H9 (cell line): ENCODE measurements around the gene MCHR2. TPM values are rescaled to one million over a fixed set of nuclear protein-coding genes. Genes with fewer than 3 reads are reported as not detected.

Source experiments
- DNase-seq: peaks from one replicate; pipeline ENCODE4 v3.0.0-alpha.2; 2017
- H2AFZ ChIP-seq: one replicate; pipeline ENCODE4 v1.6.1; 2013; ENCODE audit warnings: mild to moderate bottlenecking, low read length, control low read depth, moderate library complexity
- H2AK5ac ChIP-seq: 2 replicates; pipeline ENCODE4 v1.6.1; 2013; ENCODE audit warnings: low read length, control low read depth, mixed read lengths; ENCODE audit not compliant: insufficient read length
- H2BK120ac ChIP-seq: one replicate; pipeline ENCODE4 v1.6.1; 2013; ENCODE audit warnings: low read depth, mild to moderate bottlenecking, low read length, control low read depth, inconsistent platforms; ENCODE audit not compliant: poor library complexity, severe bottlenecking
- H2BK12ac ChIP-seq: 2 replicates; pipeline ENCODE4 v1.6.1; 2013; ENCODE audit warnings: low read length, control low read depth, mixed read lengths, low read depth; ENCODE audit not compliant: insufficient read length
- H2BK15ac ChIP-seq: 2 replicates; pipeline ENCODE4 v1.6.1; 2013; ENCODE audit warnings: low read depth, low read length, control low read depth
- H2BK20ac ChIP-seq: one replicate; pipeline ENCODE4 v1.6.1; 2013; ENCODE audit warnings: low read depth, mild to moderate bottlenecking, low read length, control low read depth, inconsistent platforms; ENCODE audit not compliant: poor library complexity, severe bottlenecking
- H2BK5ac ChIP-seq: 2 replicates; pipeline ENCODE4 v1.6.1; 2013; ENCODE audit warnings: low read length, control low read depth, mixed read lengths; ENCODE audit not compliant: insufficient read length
- H3K14ac ChIP-seq: 2 replicates; pipeline ENCODE4 v1.6.1; 2013; ENCODE audit warnings: low read length, control low read depth; ENCODE audit not compliant: insufficient read depth
- H3K18ac ChIP-seq: 2 replicates; pipeline ENCODE4 v1.6.1; 2013; ENCODE audit warnings: low read depth, mild to moderate bottlenecking, mixed read lengths, low read length, control low read depth; ENCODE audit not compliant: insufficient read length
- H3K23ac ChIP-seq: 2 replicates; pipeline ENCODE4 v1.6.1; 2013; ENCODE audit warnings: low read length, control low read depth, mixed read lengths, low read depth; ENCODE audit not compliant: insufficient read length
- H3K23me2 ChIP-seq: 2 replicates; pipeline ENCODE4 v1.6.1; 2013; ENCODE audit warnings: low read depth, mild to moderate bottlenecking, mixed read lengths, low read length, control low read depth; ENCODE audit not compliant: insufficient read length, poor library complexity, severe bottlenecking
- H3K27ac ChIP-seq: 2 replicates; pipeline ENCODE4 v1.5.1; 2013; ENCODE audit warnings: low read length, control low read depth, mixed read lengths, low read depth; ENCODE audit not compliant: insufficient read length
- H3K27me3 ChIP-seq: 2 replicates; pipeline ENCODE4 v1.6.1; 2013; ENCODE audit warnings: low read length, control low read depth, inconsistent platforms; ENCODE audit not compliant: insufficient read depth
- H3K4ac ChIP-seq: 2 replicates; pipeline ENCODE4 v1.6.1; 2013; ENCODE audit warnings: low read depth, mild to moderate bottlenecking, control low read depth, inconsistent platforms, low read length, moderate library complexity
- H3K4me1 ChIP-seq: 2 replicates; pipeline ENCODE4 v1.6.1; 2013; ENCODE audit warnings: low read length, control low read depth, inconsistent platforms; ENCODE audit not compliant: insufficient read depth
- H3K4me2 ChIP-seq: 2 replicates; pipeline ENCODE4 v1.6.1; 2013; ENCODE audit warnings: low read length, control low read depth, mixed read lengths; ENCODE audit not compliant: insufficient read length, insufficient read depth
- H3K56ac ChIP-seq: 2 replicates; pipeline ENCODE4 v1.6.1; 2013; ENCODE audit warnings: low read depth, mild to moderate bottlenecking, mixed read lengths, low read length, control low read depth; ENCODE audit not compliant: insufficient read length
- H3K79me1 ChIP-seq: 2 replicates; pipeline ENCODE4 v1.6.1; 2013; ENCODE audit warnings: low read depth, mild to moderate bottlenecking, moderate library complexity, low read length, control low read depth, inconsistent platforms; ENCODE audit not compliant: insufficient read depth, poor library complexity, severe bottlenecking
- H3K79me2 ChIP-seq: 2 replicates; pipeline ENCODE4 v1.6.1; 2013; ENCODE audit warnings: low read length, control low read depth, inconsistent platforms; ENCODE audit not compliant: insufficient read depth
- H3K9ac ChIP-seq: 2 replicates; pipeline ENCODE4 v1.6.1; 2013; ENCODE audit warnings: low read length, control low read depth, mixed read lengths; ENCODE audit not compliant: insufficient read length; ENCODE audit errors: extremely low read depth
- H3K9me3 ChIP-seq: one replicate; pipeline ENCODE4 v1.6.1; 2013; ENCODE audit warnings: low read depth, low read length, inconsistent platforms; ENCODE audit not compliant: control insufficient read depth
- H3T11ph ChIP-seq: one replicate; pipeline ENCODE4 v1.6.1; 2013; ENCODE audit warnings: mild to moderate bottlenecking, low read length, control low read depth, inconsistent platforms
- H4K20me1 ChIP-seq: one replicate; pipeline ENCODE4 v1.6.1; 2013; ENCODE audit not compliant: control insufficient read depth, insufficient read length, insufficient read depth
- H4K5ac ChIP-seq: 2 replicates; pipeline ENCODE4 v1.6.1; 2013; ENCODE audit warnings: low read depth, mild to moderate bottlenecking, mixed read lengths, low read length, control low read depth; ENCODE audit not compliant: insufficient read length
- H4K8ac ChIP-seq: replicated peaks from 2 replicates; pipeline ENCODE4 v1.6.1; 2013; ENCODE audit warnings: low read length, control low read depth, mixed read lengths, low read depth; ENCODE audit not compliant: insufficient read length
- H4K91ac ChIP-seq: 2 replicates; pipeline ENCODE4 v1.6.1; 2013; ENCODE audit warnings: low read depth, mild to moderate bottlenecking, moderate library complexity, mixed read lengths, low read length, control low read depth; ENCODE audit not compliant: insufficient read length
- H3K27ac Mint-ChIP-seq, 3 experiments: 2 replicates in 2 of 3; 3 replicates in 1 of 3; pipeline ENCODE4 v1.8.0; 2020 to 2021; ENCODE audit warnings: mixed read lengths in 3 of 3, mild to moderate bottlenecking in 1 of 3, moderate library complexity in 1 of 3
- H3K27me3 Mint-ChIP-seq: 2 replicates; pipeline ENCODE4 v1.8.0; 2021; ENCODE audit warnings: low read depth, mild to moderate bottlenecking, moderate library complexity, mixed read lengths
- H3K36me3 Mint-ChIP-seq, 3 experiments: 2 replicates in 2 of 3; 3 replicates in 1 of 3; pipeline ENCODE4 v1.8.0; 2020 to 2021; ENCODE audit warnings: low read depth in 3 of 3, mixed read lengths in 3 of 3; ENCODE audit not compliant: insufficient read depth in 1 of 3
- H3K4me1 Mint-ChIP-seq, 2 experiments: 2 replicates each; pipeline ENCODE4 v1.8.0; 2020; ENCODE audit warnings: mixed read lengths in 2 of 2
- H3K4me3 Mint-ChIP-seq, 2 experiments: 2 replicates in 1 of 2; 3 replicates in 1 of 2; pipeline ENCODE4 v1.8.0; 2020 to 2021; ENCODE audit warnings: mild to moderate bottlenecking in 2 of 2, mixed read lengths in 2 of 2, moderate library complexity in 1 of 2
- H3K9me3 Mint-ChIP-seq, 2 experiments: 2 replicates in 1 of 2; 3 replicates in 1 of 2; pipeline ENCODE4 v1.8.0; 2020; ENCODE audit warnings: mild to moderate bottlenecking in 2 of 2, mixed read lengths in 2 of 2, moderate library complexity in 1 of 2
- WGBS: extraction: QIAGEN DNeasy Blood & Tissue Kit; methylation state at CpG from one replicate; pipeline ENCODE4 v1.1.7; 2013; ENCODE audit warnings: missing lambda C conversion rate, low lambda C conversion rate, mixed read lengths; ENCODE audit not compliant: insufficient read length; ENCODE audit errors: extremely low coverage; 5-methylcytosine and 5-hydroxymethylcytosine counted together
- total RNA-seq: library from RNA; stranded (reverse); gene quantifications from 2 replicates; pipeline ENCODE4 v1.2.1, GENCODE V29; 2021
- TF ChIP-seq, protein P1 (sequence below): fragments of 200-600 bp; sonication (generic); conservative IDR thresholded peaks from 3 replicates; pipeline ENCODE4 v1.8.0; 2021; ENCODE audit warnings: antibody characterized with exemption, mild to moderate bottlenecking

Gene MCHR2
- total RNA-seq, 1 experiment from 2014 or later = not detected

DNA sequence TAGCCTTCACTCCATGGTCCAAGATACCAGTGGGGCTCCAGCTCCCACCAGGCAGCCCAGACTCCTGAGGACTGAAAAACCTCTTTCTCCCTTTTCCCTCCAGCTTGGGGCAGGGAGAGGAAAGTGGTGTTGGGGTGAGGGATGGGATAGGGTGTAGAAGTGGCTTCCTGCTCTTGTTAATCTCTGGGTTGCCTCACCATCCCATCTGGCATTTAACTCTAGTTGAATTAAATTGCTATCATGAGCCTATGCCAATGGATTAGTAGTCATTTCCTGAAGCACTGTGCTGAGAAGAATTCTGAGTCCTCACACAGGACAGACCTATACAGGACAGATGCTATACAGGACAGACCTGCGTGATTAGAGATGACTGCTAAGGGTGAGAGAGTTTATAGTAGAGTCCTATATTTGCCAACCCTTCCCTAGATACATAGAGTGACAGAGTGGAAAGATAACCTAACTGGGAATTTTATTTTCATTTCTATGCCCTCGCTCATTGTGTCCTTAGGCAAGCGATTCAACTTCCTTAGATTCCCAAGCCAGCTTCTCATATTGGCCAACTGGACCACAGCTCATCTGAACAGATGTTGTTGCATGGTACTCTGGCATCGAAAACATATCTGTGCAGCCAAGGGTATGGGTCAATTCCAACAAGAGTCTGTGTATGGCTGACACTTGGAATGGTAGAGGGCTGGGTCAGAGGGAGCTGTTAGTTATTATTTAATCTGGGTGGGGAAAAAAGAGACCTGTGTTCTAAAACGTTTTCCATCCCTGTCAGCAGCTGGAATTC, 42.8 kb downstream of the MCHR2 start:
- no peak overlapping the region for H2BK15ac ChIP-seq
- no peak for DNase-seq
- no peak overlapping the region for H2AK5ac ChIP-seq

More for the DNA sequence above, 42.8 kb downstream of the MCHR2 start:
- no peak overlapping the region for H3K27ac ChIP-seq
- no peak overlapping the region for H3K9ac ChIP-seq
- no peak overlapping the region for H2BK20ac ChIP-seq
- H3K27me3 ChIP-seq = no peaks in the 10 kb centered on the region
- H3K9me3 Mint-ChIP-seq = no peaks in the 10 kb centered on the region
- no peak overlapping the region for H4K91ac ChIP-seq
- TF ChIP-seq, protein P1, sequence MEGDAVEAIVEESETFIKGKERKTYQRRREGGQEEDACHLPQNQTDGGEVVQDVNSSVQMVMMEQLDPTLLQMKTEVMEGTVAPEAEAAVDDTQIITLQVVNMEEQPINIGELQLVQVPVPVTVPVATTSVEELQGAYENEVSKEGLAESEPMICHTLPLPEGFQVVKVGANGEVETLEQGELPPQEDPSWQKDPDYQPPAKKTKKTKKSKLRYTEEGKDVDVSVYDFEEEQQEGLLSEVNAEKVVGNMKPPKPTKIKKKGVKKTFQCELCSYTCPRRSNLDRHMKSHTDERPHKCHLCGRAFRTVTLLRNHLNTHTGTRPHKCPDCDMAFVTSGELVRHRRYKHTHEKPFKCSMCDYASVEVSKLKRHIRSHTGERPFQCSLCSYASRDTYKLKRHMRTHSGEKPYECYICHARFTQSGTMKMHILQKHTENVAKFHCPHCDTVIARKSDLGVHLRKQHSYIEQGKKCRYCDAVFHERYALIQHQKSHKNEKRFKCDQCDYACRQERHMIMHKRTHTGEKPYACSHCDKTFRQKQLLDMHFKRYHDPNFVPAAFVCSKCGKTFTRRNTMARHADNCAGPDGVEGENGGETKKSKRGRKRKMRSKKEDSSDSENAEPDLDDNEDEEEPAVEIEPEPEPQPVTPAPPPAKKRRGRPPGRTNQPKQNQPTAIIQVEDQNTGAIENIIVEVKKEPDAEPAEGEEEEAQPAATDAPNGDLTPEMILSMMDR = no peak
- H3T11ph ChIP-seq = no peak overlapping the region
- H2BK5ac ChIP-seq = no peak overlapping the region
- H3K79me2 ChIP-seq = no peaks in the 10 kb centered on the region
- H3K23me2 ChIP-seq = no peaks in the 10 kb centered on the region
- no peak overlapping the region for H4K8ac ChIP-seq
- H2BK120ac ChIP-seq = no peak overlapping the region
- H3K23ac ChIP-seq = no peak overlapping the region
- H3K4me1 Mint-ChIP-seq = 0 out of 4 replicates have a peak, but pooled peaks cover 0 to 3% of the 10 kb centered on the region in 2 experiments
- no peak overlapping the region for H3K14ac ChIP-seq
- no peak overlapping the region for H3K4me2 ChIP-seq
- WGBS = no CpG with 5 or more reads among the region's 5 CpGs
- H3K27me3 Mint-ChIP-seq = no peaks in the 10 kb centered on the region; the same call in 1 of the 2 replicates
- no peaks in the 10 kb centered on the region for H3K9me3 ChIP-seq
- no peak overlapping the region for H3K4ac ChIP-seq
- no peak overlapping the region for H3K18ac ChIP-seq
- H3K36me3 Mint-ChIP-seq = no peaks in the 10 kb centered on the region
- H4K5ac ChIP-seq = no peak overlapping the region
- H2BK12ac ChIP-seq = no peak overlapping the region
- H3K56ac ChIP-seq = no peak overlapping the region
- H3K4me1 ChIP-seq = no peaks in the 10 kb centered on the region
- H3K27ac Mint-ChIP-seq = no peak overlapping the region
- H4K20me1 ChIP-seq = no peaks in the 10 kb centered on the region
- H3K79me1 ChIP-seq = no peaks in the 10 kb centered on the region
- no peak overlapping the region for H2AFZ ChIP-seq
- H3K4me3 Mint-ChIP-seq = no peak overlapping the region
